ENCODE measurements around the gene SDHB. TPM values are rescaled to one million over a fixed set of nuclear protein-coding genes. Genes with fewer than 3 reads are reported as not detected.

The SDHB gene
- total RNA-seq, 1 donor from 2014 or later: 47.2 TPM

DNA sequence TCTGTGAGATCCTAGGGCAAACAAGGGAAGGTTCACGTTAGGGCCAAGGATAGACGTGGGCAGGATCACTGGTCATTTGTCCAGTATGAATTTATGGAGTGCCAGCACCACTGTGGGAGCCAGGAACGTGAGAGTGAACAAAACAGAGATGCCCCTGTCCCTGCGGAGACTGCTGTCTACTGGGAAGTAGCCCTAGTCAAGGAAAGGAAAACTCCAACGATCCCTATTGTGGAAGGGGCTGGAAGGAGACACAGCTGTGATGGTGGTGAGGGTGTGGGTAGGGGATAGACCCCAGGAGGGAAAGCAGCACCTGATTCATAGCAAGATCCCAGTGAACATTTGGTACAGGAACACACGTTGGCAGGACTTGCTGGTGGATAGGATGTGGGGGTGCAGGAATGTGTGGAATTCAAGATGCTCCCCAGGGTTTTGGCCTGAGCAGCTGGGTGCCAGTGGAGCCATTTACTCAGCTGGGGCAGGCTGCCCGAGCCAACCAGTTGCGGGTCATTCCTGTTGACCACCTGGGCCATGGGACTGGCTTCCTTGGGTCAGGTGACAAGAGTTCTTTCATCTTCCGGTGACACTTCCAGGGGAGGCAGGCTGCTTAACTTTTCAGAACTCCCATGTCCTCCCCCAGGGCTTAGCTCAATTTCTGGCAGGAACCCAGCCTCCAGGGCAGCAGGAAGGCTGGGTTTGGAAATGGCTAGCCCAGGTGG lies 40.9 kb downstream of the SDHB start:
- Mint-ChIP-seq H3K9me3 (no peaks in the 10 kb centered on the region), H3K36me3 (ENCODE audit: low read depth) (peaks cover 3% of the 10 kb centered on the region), H3K4me3 (peak overlapping the region; percentile 44), H3K4me1 (peaks cover 25% of the 10 kb centered on the region), H3K27me3 (ENCODE audit: low read depth) (peaks cover 7% of the 10 kb centered on the region), H3K27ac (ENCODE audit: unreplicated experiment) (no peak overlapping the region)
- TF ChIP-seq, protein P1, sequence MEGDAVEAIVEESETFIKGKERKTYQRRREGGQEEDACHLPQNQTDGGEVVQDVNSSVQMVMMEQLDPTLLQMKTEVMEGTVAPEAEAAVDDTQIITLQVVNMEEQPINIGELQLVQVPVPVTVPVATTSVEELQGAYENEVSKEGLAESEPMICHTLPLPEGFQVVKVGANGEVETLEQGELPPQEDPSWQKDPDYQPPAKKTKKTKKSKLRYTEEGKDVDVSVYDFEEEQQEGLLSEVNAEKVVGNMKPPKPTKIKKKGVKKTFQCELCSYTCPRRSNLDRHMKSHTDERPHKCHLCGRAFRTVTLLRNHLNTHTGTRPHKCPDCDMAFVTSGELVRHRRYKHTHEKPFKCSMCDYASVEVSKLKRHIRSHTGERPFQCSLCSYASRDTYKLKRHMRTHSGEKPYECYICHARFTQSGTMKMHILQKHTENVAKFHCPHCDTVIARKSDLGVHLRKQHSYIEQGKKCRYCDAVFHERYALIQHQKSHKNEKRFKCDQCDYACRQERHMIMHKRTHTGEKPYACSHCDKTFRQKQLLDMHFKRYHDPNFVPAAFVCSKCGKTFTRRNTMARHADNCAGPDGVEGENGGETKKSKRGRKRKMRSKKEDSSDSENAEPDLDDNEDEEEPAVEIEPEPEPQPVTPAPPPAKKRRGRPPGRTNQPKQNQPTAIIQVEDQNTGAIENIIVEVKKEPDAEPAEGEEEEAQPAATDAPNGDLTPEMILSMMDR (conservative IDR thresholded peaks at IDR 0.05): no peak
- no peak for DNase-seq (ENCODE audit: low read depth, low spot score)

DNA sequence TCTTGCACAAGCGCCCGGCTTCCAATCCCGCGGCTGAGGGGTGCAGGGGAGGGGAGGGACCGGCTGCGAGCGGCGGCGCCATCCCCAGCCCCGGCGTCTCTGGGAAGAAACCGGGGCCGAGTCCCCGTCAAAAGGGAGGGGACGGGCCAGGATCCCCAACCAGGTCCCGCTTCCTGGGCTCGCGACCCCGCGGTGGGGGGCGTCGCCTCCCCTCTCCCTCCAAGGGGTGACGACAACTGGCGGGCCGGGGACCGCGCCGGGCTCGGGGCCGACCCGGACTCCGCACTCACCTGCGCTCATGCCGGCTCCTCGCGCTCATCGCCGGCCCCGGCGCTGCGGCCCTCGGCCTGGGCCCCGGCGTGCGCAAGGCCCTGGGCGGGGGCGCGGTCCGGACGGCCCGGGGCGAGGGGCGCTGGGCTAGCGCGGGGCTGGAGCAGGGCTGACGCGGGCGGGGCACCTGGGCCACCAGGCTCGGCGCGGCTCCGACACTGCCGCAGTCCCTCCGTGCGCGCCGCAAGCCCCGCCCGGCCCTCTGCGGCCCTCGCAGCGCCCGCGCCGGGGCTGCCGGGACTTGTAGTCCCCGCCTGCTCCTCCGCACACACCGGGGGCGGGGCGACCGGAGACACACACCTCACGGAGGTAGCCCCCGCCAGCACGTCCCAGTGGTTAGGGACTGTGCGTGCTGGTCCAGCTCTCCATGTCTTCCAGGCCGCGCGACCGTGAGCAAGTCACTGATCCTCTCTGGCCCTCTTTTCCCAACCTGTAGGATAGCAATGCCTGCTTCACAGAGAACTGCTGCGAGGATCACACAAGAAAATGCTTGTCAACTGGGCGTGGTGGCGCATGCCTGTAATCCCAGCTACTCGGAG lies 42.2 kb downstream of the SDHB start, which contains the start of gene ATP13A2:
TSS of gene ATP13A2 (minus strand) at position 490 of the 869 bp plus-strand sequence. CDS start at position 300, 190 bp downstream.
- Mint-ChIP-seq H3K36me3 (ENCODE audit: low read depth) (peaks cover 3% of the 10 kb centered on the region), H3K27me3 (ENCODE audit: low read depth) (peaks cover 7% of the 10 kb centered on the region), H3K27ac (ENCODE audit: unreplicated experiment) (no peak within 1 kb of the TSS), H3K4me1 (peaks cover 25% of the 10 kb centered on the region), H3K9me3 (no peaks in the 10 kb centered on the region), H3K4me3 (peak within 1 kb of the TSS; percentile 90)
- peak; percentile 61 for DNase-seq (ENCODE audit: low read depth, low spot score)
- TF ChIP-seq, protein P1 (conservative IDR thresholded peaks at IDR 0.05): no peak

DNA sequence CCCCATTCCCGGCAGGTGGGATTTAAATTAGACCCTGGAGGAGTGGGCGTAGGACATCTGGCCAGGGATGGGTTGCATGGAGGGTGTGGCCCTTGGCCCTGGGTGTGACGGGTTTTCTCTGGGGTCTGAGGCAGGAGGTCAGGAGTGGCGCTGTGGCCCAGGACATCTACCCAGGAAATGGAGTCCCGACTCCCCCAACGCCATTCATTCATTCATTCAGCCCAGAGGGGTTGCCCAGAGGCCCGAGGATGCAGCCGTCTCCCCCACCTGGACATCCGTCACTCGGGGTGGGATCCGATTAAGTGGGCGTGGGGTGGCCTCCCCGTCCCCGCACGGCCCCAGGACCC lies 42.8 kb downstream of the SDHB start:
- H3K4me1 Mint-ChIP-seq: peaks cover 21% of the 10 kb centered on the region
- H3K36me3 Mint-ChIP-seq (ENCODE audit: low read depth): no peaks in the 10 kb centered on the region
- DNase-seq (ENCODE audit: low read depth, low spot score): no peak
- H3K9me3 Mint-ChIP-seq: no peaks in the 10 kb centered on the region
- peaks cover 7% of the 10 kb centered on the region for H3K27me3 Mint-ChIP-seq (ENCODE audit: low read depth)
- H3K27ac Mint-ChIP-seq (ENCODE audit: unreplicated experiment): no peak overlapping the region
- H3K4me3 Mint-ChIP-seq: peak overlapping the region; percentile 88
- TF ChIP-seq, protein P1 (conservative IDR thresholded peaks at IDR 0.05): no peak

DNA sequence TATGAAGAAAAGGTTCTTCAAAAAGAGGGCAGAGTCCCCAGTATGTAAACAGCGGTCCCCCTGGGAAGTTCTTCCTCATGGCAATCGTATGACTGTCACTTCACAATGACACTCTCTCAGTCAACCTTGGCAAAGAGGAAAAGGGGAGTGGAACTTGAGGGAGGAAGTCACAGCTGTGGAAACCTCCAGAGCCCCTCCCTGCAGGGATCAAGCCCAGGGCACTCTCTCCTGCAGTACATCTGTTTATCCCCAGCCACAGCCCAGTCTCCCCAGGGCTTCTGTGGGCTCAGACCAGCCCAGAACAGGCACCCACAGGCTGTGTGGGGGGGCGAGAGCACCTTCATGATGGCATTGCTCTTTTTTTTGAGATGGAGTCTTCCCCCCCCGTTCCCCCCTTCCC lies 44.1 kb downstream of the SDHB start:
- H3K36me3 Mint-ChIP-seq (ENCODE audit: low read depth): no peaks in the 10 kb centered on the region
- H3K4me3 Mint-ChIP-seq: peak overlapping the region; percentile 72
- H3K9me3 Mint-ChIP-seq: no peaks in the 10 kb centered on the region
- DNase-seq (ENCODE audit: low read depth, low spot score): no peak
- peaks cover 17% of the 10 kb centered on the region for H3K4me1 Mint-ChIP-seq
- no peak overlapping the region for H3K27ac Mint-ChIP-seq (ENCODE audit: unreplicated experiment)
- TF ChIP-seq, protein P1 (conservative IDR thresholded peaks at IDR 0.05): no peak
- peaks cover 7% of the 10 kb centered on the region for H3K27me3 Mint-ChIP-seq (ENCODE audit: low read depth)

DNA sequence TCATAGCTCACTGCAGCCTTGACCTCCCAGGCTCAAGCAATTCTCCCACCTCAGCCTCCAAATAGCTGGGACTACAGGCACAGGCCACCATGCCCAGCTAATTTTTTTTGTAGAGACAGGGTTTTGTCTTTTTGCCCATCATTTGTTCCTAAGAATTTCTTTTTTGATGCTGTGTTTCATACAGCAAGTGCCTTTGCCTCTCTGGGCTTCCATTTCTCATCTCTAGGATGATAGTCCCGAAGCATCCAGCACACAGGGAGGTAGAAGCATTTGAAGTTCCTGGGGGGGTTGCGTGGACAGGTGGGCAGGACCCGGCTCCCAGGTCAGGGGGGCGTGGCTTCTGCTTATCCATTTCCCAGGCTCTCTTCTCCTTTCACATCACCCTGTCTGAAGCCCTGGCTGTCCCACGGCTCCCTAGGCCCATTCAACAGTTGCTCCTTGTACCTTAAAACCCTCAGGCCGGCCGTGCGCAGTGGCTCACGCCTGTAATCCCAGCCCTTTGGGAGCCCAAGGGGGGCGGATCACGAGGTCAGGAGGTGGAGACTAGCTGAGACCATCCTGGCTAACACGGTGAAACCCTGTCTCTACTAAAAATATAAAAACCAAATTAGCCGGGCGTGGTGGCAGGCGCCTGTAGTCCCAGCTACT lies 45.5 kb downstream of the SDHB start:
- TF ChIP-seq, protein P1 (conservative IDR thresholded peaks at IDR 0.05): no peak
- Mint-ChIP-seq H3K9me3 (no peaks in the 10 kb centered on the region), H3K4me1 (peaks cover 17% of the 10 kb centered on the region), H3K36me3 (ENCODE audit: low read depth) (no peaks in the 10 kb centered on the region), H3K27ac (ENCODE audit: unreplicated experiment) (no peak overlapping the region), H3K4me3 (no peak overlapping the region), H3K27me3 (ENCODE audit: low read depth) (peaks cover 7% of the 10 kb centered on the region)
- DNase-seq (ENCODE audit: low read depth, low spot score): no peak

Measured in neural crest cell (in vitro differentiated cells).